HG02840 (cell line): ENCODE results near the gene GLCCI1.

Experiments
- ATAC-seq: cut with Tn5 transposase; IDR thresholded peaks from one replicate; pipeline ENCODE4 v1.9.1; 2021; ENCODE audit warnings: mild to moderate bottlenecking, moderate library complexity, moderate number of reproducible peaks; ENCODE audit not compliant: unreplicated experiment, low FRiP score

Gene GLCCI1

DNA sequence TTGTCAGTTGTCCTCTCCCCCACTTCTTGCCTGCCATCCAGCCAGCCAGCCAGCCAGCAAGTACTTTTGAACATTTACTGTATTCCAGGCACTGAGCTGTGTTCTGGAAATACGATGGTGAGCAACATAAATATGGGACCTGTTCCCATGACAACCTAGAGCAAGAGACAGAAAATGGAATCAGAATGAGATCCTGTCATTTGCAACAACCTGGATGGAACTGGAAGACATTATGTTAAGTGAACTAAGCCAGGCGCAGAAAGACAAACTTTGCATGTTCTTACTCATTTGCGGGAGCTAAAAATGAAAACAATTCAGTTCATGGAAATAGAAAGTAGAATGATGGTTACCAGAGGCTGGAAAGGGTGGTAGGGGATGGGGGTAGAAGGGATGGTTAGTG lies 152.6 kb downstream of the GLCCI1 start:
- no peak for ATAC-seq

GRCh38 chr7:8125680-8126444 lies 157.3 kb downstream of the GLCCI1 start:
- peak; percentile 66 for ATAC-seq

- ATAC-seq: no peak
These were observed 158.1 kb downstream of the GLCCI1 start for GRCh38 chr7:8126601-8127167.

- ATAC-seq: no peak
These were observed 160.1 kb downstream of the GLCCI1 start for GRCh38 chr7:8128449-8129317.

DNA sequence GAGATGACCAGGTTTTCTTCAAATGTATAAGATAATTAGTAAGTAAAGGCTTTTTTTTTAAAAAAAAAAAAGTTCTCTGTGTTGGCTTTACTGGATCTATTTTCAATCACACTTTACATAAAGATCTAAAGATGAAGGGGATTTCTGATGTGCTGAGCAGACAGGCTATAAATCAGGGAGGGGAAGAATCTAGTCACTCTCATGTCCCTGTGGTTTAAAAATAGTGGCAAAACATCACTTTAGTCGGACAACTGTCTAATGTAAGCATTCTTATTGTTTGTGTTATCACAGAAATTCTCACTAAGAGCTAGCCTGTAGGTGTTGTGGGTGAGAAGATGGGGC lies 160.7 kb downstream of the GLCCI1 start:
- no peak for ATAC-seq

DNA sequence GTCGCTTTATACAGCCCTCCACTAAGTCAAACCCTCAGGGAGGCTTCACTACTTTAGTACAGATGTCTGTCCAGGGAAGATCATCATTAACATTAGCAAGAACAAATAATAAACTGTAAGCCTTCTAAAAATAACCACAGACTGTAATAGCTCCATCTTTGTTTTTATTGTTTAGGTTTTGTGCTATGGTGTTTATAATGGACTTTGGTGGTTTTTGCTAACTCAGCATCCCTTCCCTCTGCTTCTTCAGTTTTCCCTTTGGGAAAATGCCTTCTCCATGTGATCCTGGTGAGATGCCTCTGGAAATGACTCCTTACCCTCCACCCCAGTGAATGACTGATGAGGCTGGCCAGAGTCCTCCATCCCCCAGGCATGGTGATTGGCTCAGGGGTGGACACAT lies 162.1 kb downstream of the GLCCI1 start:
- ATAC-seq: no peak

DNA sequence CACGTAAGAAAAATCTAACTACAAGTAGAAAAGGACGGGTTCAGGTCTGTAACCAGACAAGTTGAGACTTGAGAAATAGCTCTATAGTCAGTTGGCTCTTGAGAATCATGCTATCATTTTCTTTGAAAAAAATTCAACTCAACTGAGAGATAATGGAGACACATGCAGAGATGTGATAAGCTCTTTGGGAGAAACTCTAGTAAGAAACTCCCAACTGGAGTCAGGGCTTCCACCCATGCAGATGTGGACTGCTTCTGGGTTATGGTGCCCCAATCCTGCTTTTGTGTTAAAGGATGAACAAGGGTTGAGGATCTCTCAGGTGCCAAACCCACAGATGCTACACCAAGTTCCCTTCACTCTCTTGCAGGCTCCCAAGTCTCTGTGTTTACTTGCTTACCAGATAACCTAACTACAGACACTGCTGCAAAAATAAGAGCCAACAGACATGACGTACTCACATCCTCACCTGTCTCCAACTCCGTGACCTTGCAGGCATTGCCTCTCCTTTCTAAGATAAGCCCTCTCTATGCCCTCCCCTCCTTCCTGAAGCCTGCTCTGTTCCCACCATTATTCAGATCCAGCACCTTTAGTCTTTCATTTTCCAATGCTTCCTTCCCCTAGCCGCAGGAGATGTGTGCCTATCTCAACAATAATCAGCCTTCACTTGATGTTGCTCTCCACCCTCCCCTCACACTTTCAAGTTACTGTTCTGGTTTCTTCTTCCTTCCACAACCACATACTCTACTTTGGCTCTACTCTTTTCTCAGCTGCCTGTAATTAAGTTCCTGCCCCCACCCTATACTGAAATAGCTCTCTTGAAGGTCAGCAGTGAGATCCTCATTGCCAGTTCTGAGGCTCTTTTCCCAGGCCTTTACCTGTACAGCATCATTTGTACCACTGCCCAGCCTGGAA lies 163.4 kb downstream of the GLCCI1 start:
- ATAC-seq: no peak

DNA sequence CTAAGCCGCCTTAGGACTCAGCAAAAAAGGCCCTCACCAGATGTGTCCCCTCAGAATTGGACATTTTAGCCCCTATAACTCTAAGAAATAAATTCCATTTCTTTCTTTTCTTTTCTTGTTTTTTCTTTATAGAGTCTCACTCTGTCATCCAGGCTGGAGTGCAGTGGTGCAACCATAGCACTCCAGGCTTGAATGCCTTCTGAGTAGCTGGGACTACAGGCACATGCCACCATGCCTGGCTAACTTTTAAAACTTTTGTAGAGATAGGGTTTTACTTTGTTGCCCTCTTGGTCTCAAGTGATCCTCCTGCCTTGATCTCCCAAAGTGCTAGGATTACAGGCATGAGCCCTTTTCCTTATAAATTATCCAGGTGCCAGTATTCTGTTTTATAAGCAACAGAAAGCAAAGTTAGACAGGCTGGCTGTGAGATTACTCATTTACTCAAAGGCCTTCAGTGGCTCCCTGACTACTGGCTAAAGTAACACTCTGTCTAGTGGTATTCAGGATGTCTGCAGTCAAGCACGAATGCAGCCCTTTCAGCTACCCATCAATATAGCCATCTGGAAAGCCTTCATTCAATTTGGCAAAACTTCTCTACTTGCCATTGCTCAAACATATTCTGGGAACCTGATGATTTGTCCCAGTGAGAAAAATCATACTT lies 164.7 kb downstream of the GLCCI1 start:
- ATAC-seq: no peak

DNA sequence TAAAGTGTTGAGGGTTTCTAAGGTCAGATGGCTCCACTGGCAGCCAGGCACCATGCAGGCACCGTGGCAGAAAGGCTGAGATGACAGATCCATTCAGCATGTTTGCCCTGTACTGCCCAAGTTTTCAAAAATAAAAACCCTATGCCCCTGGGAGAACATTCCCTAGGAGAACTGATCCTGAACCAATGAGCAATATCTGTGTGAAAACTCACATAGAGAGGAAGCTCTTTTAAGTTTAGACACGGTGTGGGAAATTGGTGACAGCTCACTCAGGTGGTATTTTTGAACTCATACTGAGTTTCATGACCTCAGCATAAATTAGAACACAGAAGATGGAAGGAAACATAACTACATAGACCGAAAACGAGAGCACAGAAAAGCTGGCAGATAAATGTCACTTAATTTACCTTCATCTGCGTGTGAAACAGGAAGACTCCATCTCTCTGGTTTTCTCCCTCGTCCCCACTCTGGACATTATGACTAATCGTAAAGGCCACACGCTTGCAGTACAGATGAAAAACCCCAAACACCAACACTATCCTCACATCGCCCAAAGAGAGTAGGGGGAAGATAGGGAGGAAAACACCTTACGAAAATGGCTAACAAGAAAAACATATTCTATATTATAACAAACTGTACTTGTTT lies 165.6 kb downstream of the GLCCI1 start:
- ATAC-seq: peak; percentile 78

GRCh38 chr7:8135417-8135816 lies 166.8 kb downstream of the GLCCI1 start:
- no peak for ATAC-seq

- ATAC-seq: no peak
These were observed 167.6 kb downstream of the GLCCI1 start for GRCh38 chr7:8136051-8136730.
